IPS DF 6.9 (cell line): ENCODE results near the gene TMA16.
"Not testable (repeated sequence)": the region's sequence is repeated elsewhere in the genome, so short reads cannot be mapped to it uniquely, and the experiment has no call there.

Source experiments
- DNase-seq: peaks from one replicate; pipeline ENCODE4 v3.0.0-alpha.2; 2013; ENCODE audit warnings: low read depth, low spot score
- H3K27ac ChIP-seq: one replicate; pipeline ENCODE4 v1.5.1; 2013; ENCODE audit warnings: low read length, control low read depth
- H3K27me3 ChIP-seq: 2 replicates; pipeline ENCODE4 v1.6.1; 2013; ENCODE audit warnings: mild to moderate bottlenecking, low read length; ENCODE audit not compliant: control insufficient read depth, insufficient read depth
- H3K36me3 ChIP-seq: 2 replicates; pipeline ENCODE4 v1.6.1; 2013; ENCODE audit warnings: low read length; ENCODE audit not compliant: control insufficient read depth, insufficient read depth
- H3K4me1 ChIP-seq: 2 replicates; pipeline ENCODE4 v1.6.1; 2013; ENCODE audit warnings: low read length; ENCODE audit not compliant: control insufficient read depth, insufficient read depth
- H3K4me3 ChIP-seq: 2 replicates; pipeline ENCODE4 v1.5.1; 2013; ENCODE audit warnings: mild to moderate bottlenecking, low read length
- H3K9me3 ChIP-seq: 2 replicates; pipeline ENCODE4 v1.6.1; 2013; ENCODE audit warnings: low read length, inconsistent platforms; ENCODE audit not compliant: control insufficient read depth, insufficient read depth
- WGBS: extraction: QIAGEN DNeasy Blood & Tissue Kit; methylation state at CpG from one replicate; pipeline ENCODE4 v1.1.7; 2013; ENCODE audit warnings: mixed read lengths, missing lambda C conversion rate; ENCODE audit not compliant: insufficient read length, insufficient coverage; 5-methylcytosine and 5-hydroxymethylcytosine counted together

The TMA16 gene

GRCh38 chr4:163505374-163505773 lies 10.9 kb downstream of the TMA16 start:
- H3K27me3 ChIP-seq: no peaks in the 10 kb centered on the region
- DNase-seq: no peak
- no peak overlapping the region for H3K27ac ChIP-seq
- H3K4me1 ChIP-seq: no peaks in the 10 kb centered on the region
- H3K9me3 ChIP-seq: no peaks in the 10 kb centered on the region
- WGBS: 100% methylated on average over 2 of the region's 3 CpGs
- peaks cover 4% of the 10 kb centered on the region; the same call in 1 of the 2 replicates for H3K36me3 ChIP-seq
- no peak overlapping the region for H3K4me3 ChIP-seq

- no peak overlapping the region for H3K27ac ChIP-seq
- H3K27me3 ChIP-seq: no peaks in the 10 kb centered on the region
- DNase-seq: no peak
- H3K9me3 ChIP-seq: no peaks in the 10 kb centered on the region
- H3K4me3 ChIP-seq: no peak overlapping the region
- peaks cover 11% of the 10 kb centered on the region; the same call in 1 of the 2 replicates for H3K36me3 ChIP-seq
- H3K4me1 ChIP-seq: no peaks in the 10 kb centered on the region
- no CpG with 5 or more reads among the region's 8 CpGs for WGBS
These were observed 20.7 kb downstream of the TMA16 start for GRCh38 chr4:163515198-163515597.

GRCh38 chr4:163523791-163524365 lies 29.4 kb downstream of the TMA16 start:
- no peaks in the 10 kb centered on the region for H3K9me3 ChIP-seq
- H3K27me3 ChIP-seq: no peaks in the 10 kb centered on the region
- peaks cover 6% of the 10 kb centered on the region; the same call in 1 of the 2 replicates for H3K36me3 ChIP-seq
- H3K4me1 ChIP-seq: no peaks in the 10 kb centered on the region
- whole genome bisulfite sequencing: no CpG with 5 or more reads among the region's 3 CpGs
- no peak for DNase-seq
- H3K4me3 ChIP-seq: no peak overlapping the region
- no peak overlapping the region for H3K27ac ChIP-seq

- no peaks in the 10 kb centered on the region for H3K27me3 ChIP-seq
- H3K27ac ChIP-seq: no peak overlapping the region
- H3K9me3 ChIP-seq: no peaks in the 10 kb centered on the region
- H3K4me3 ChIP-seq: no peak overlapping the region
- DNase-seq: no peak
- no CpG with 5 or more reads among the region's 3 CpGs for WGBS
- H3K4me1 ChIP-seq: no peaks in the 10 kb centered on the region
- peaks cover 6% of the 10 kb centered on the region; the same call in 1 of the 2 replicates for H3K36me3 ChIP-seq
These were observed 31.5 kb downstream of the TMA16 start for GRCh38 chr4:163525982-163526381.

GRCh38 chr4:163527172-163527571 lies 32.7 kb downstream of the TMA16 start:
- H3K4me1 ChIP-seq: no peaks in the 10 kb centered on the region
- no peak overlapping the region for H3K4me3 ChIP-seq
- no peaks in the 10 kb centered on the region for H3K9me3 ChIP-seq
- 100% methylated on average over 1 of the region's 2 CpGs for WGBS
- no peaks in the 10 kb centered on the region for H3K27me3 ChIP-seq
- no peak overlapping the region for H3K27ac ChIP-seq
- H3K36me3 ChIP-seq: peaks cover 6% of the 10 kb centered on the region; the same call in 1 of the 2 replicates
- no peak for DNase-seq

- no CpG with 5 or more reads among the region's 4 CpGs for WGBS
- Histone ChIP-seq H3K27ac (no peak overlapping the region), H3K4me3 (no peak overlapping the region), H3K27me3 (no peaks in the 10 kb centered on the region), H3K9me3 (no peaks in the 10 kb centered on the region), H3K36me3 (no peaks in the 10 kb centered on the region), H3K4me1 (no peaks in the 10 kb centered on the region)
- DNase-seq: no peak
These were observed 34.2 kb downstream of the TMA16 start for GRCh38 chr4:163528653-163529052.

GRCh38 chr4:163534056-163534455 lies 39.6 kb downstream of the TMA16 start:
- no peaks in the 10 kb centered on the region for H3K27me3 ChIP-seq
- H3K36me3 ChIP-seq: no peaks in the 10 kb centered on the region
- WGBS: no CpG with 5 or more reads among the region's 4 CpGs
- no peak overlapping the region for H3K27ac ChIP-seq
- H3K4me1 ChIP-seq: no peaks in the 10 kb centered on the region
- H3K4me3 ChIP-seq: no peak overlapping the region
- no peaks in the 10 kb centered on the region for H3K9me3 ChIP-seq
- DNase-seq: no peak

GRCh38 chr4:163535657-163536056 lies 41.2 kb downstream of the TMA16 start:
- Histone ChIP-seq H3K4me3 (no peak overlapping the region), H3K36me3 (no peaks in the 10 kb centered on the region), H3K27ac (no peak overlapping the region), H3K4me1 (no peaks in the 10 kb centered on the region), H3K9me3 (no peaks in the 10 kb centered on the region), H3K27me3 (no peaks in the 10 kb centered on the region)
- DNase-seq: no peak
- WGBS: no CpG with 5 or more reads among the region's 1 CpG

GRCh38 chr4:163536091-163536490 lies 41.6 kb downstream of the TMA16 start:
- Histone ChIP-seq H3K4me1 (no peaks in the 10 kb centered on the region), H3K27me3 (no peaks in the 10 kb centered on the region), H3K9me3 (no peaks in the 10 kb centered on the region), H3K27ac (no peak overlapping the region), H3K36me3 (no peaks in the 10 kb centered on the region), H3K4me3 (no peak overlapping the region)
- WGBS: no CpG with 5 or more reads among the region's 2 CpGs
- DNase-seq: no peak

- WGBS: no CpG with 5 or more reads among the region's 3 CpGs
- no peak overlapping the region for H3K4me3 ChIP-seq
- H3K9me3 ChIP-seq: no peaks in the 10 kb centered on the region
- H3K36me3 ChIP-seq: no peaks in the 10 kb centered on the region
- DNase-seq: no peak
- no peaks in the 10 kb centered on the region for H3K4me1 ChIP-seq
- H3K27ac ChIP-seq: no peak overlapping the region
- H3K27me3 ChIP-seq: no peaks in the 10 kb centered on the region
These were observed 42.6 kb downstream of the TMA16 start for GRCh38 chr4:163537114-163537513.

- H3K4me1 ChIP-seq, DNase-seq, H3K27me3 ChIP-seq, H3K9me3 ChIP-seq, H3K36me3 ChIP-seq, H3K27ac ChIP-seq, H3K4me3 ChIP-seq: not testable (repeated sequence)
- WGBS: no CpG with 5 or more reads among the region's 4 CpGs
These were observed 44.3 kb downstream of the TMA16 start for GRCh38 chr4:163538820-163539219.
